Measurements from ENCODE around the gene NCOA1. TPM values are rescaled to one million over a fixed set of nuclear protein-coding genes. Genes with fewer than 3 reads are reported as not detected.

NCOA1 gene
- total and polyA plus RNA-seq, 3 donors from 2014 or later, result 52.3 to 124 (median 109) TPM

GRCh38 chr2:24473626-24474025 lies 17.4 kb upstream of the NCOA1 start:
- Histone ChIP-seq H3K4me3 (no peak overlapping the region), H3K27ac (no peak overlapping the region), H3K27me3 (no peaks in the 10 kb centered on the region), H3K9me3 (no peaks in the 10 kb centered on the region), H3K4me1 (no peaks in the 10 kb centered on the region), H3K36me3 (ENCODE audit: low read depth, missing control alignments) (no peaks in the 10 kb centered on the region)
- no peak for DNase-seq
- intact Hi-C loops (cut with DNase I; ENCODE audit: low total_unique reads), result no loop called here
- TF ChIP-seq POLR2A (IDR thresholded peaks at IDR 0.05), result no peak
- TF ChIP-seq, protein P1, sequence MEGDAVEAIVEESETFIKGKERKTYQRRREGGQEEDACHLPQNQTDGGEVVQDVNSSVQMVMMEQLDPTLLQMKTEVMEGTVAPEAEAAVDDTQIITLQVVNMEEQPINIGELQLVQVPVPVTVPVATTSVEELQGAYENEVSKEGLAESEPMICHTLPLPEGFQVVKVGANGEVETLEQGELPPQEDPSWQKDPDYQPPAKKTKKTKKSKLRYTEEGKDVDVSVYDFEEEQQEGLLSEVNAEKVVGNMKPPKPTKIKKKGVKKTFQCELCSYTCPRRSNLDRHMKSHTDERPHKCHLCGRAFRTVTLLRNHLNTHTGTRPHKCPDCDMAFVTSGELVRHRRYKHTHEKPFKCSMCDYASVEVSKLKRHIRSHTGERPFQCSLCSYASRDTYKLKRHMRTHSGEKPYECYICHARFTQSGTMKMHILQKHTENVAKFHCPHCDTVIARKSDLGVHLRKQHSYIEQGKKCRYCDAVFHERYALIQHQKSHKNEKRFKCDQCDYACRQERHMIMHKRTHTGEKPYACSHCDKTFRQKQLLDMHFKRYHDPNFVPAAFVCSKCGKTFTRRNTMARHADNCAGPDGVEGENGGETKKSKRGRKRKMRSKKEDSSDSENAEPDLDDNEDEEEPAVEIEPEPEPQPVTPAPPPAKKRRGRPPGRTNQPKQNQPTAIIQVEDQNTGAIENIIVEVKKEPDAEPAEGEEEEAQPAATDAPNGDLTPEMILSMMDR (IDR thresholded peaks at IDR 0.05), result no peak

DNA sequence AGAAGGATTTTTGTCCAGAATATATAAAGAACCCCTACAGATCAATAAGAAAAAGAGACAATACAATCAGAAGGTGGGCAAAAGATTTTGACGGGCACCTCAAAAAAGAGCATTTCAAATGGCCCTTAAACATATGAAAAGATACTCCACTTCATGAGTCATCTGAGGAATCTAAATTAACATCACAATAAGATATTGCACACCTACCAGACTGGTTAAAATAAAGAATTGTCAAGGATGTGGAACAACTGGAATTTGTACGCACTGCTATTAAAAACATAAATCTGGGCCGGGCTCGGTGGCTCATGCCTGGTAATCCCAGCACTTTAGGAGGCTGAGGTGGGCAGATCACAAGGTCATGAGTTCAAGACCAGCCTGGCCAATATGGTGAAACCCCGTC lies 17.0 kb upstream of the NCOA1 start:
- no peak overlapping the region for H3K27ac ChIP-seq
- intact Hi-C loops (cut with DNase I; ENCODE audit: low total_unique reads), result no loop called here
- TF ChIP-seq, protein P1 (IDR thresholded peaks at IDR 0.05), result no peak
- no peak for TF ChIP-seq POLR2A (IDR thresholded peaks at IDR 0.05)
- no peaks in the 10 kb centered on the region for H3K27me3 ChIP-seq
- H3K9me3 ChIP-seq, result no peaks in the 10 kb centered on the region
- no peak overlapping the region for H3K4me3 ChIP-seq
- no peaks in the 10 kb centered on the region for H3K36me3 ChIP-seq (ENCODE audit: low read depth, missing control alignments)
- 91 to 92% methylated on average over 5 of the region's 5 CpGs for WGBS, 2 donors
- no peak for DNase-seq
- H3K4me1 ChIP-seq, result no peaks in the 10 kb centered on the region

DNA sequence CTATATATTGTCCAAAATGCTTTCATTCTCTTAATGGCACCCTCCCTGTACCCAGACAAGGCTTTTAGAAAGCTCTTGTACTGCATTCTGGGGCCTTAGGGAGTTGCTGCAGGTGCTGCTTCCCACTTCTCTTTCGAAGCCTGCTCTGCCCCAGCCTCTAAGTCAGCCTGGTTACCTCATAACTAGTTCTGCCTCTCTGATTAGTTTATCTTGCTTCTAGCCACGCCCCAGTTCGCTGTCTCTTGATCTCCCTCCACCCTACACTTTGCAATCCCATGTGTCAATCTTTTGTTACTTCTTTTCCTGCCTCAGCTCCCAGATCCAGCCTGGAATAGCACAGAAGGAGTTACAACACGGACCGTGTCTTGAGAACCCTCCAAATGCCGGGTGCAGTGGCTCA lies 13.8 kb upstream of the NCOA1 start:
- no peaks in the 10 kb centered on the region for H3K4me1 ChIP-seq
- H3K4me3 ChIP-seq, result no peak overlapping the region
- intact Hi-C loops (cut with DNase I; ENCODE audit: low total_unique reads), result no loop called here
- H3K27me3 ChIP-seq, result no peaks in the 10 kb centered on the region
- H3K27ac ChIP-seq, result no peak overlapping the region
- H3K9me3 ChIP-seq, result no peaks in the 10 kb centered on the region
- no peaks in the 10 kb centered on the region for H3K36me3 ChIP-seq (ENCODE audit: low read depth, missing control alignments)
- WGBS, 2 donors, result 81 to 83% methylated on average over 6 of the region's 6 CpGs
- DNase-seq, result no peak
- TF ChIP-seq, protein P1 (IDR thresholded peaks at IDR 0.05), result no peak
- TF ChIP-seq POLR2A (IDR thresholded peaks at IDR 0.05), result no peak

DNA sequence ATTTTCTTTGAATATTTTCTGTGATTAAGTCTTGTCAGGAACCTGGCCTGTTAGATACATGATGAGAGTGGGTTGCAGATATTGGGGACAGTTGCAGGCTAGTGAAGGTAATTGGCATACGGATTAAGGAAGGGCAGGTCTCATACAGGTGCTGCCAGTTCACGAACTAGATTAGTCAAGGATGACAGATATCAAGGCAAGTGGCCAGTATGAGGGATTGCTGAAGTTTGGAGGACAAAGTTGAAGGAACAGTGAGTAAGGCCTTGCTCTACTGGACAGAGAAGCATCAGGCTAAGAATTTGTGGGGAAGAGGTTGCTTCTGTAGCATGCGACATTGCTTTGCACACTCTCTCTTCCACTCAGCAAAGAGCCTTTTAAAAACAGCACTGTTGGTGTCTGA lies 12.8 kb upstream of the NCOA1 start:
- no peaks in the 10 kb centered on the region for H3K27me3 ChIP-seq
- DNase-seq, result no peak
- no peaks in the 10 kb centered on the region for H3K9me3 ChIP-seq
- no peak overlapping the region for H3K27ac ChIP-seq
- 90 to 92% methylated on average over 3 of the region's 3 CpGs for WGBS, 2 donors
- intact Hi-C loops (cut with DNase I; ENCODE audit: low total_unique reads), result no loop called here
- no peaks in the 10 kb centered on the region for H3K4me1 ChIP-seq
- no peak for TF ChIP-seq POLR2A (IDR thresholded peaks at IDR 0.05)
- TF ChIP-seq, protein P1 (IDR thresholded peaks at IDR 0.05), result no peak
- no peaks in the 10 kb centered on the region for H3K36me3 ChIP-seq (ENCODE audit: low read depth, missing control alignments)
- no peak overlapping the region for H3K4me3 ChIP-seq

DNA sequence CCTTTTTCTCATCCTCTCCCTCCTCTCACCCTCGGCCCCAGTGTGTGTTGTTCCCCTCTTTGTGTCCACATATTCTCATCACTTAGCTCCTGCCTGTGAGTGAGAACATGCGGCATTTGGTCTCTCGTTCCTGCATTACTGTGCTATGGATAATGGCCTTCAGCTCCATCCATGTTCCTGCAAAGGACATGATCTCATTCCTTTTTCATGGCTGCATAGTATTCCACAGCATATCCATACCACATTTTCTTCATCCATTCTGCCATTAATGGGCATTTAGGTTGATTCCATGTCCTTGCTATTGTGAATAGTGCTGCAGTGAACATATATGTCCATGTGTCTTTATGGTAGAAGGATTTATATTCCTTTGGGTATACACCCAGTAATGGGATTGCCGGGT lies 10.8 kb upstream of the NCOA1 start:
- H3K4me3 ChIP-seq, result no peak overlapping the region

More for the DNA sequence above, 10.8 kb upstream of the NCOA1 start:
- Histone ChIP-seq H3K36me3 (ENCODE audit: low read depth, missing control alignments) (no peaks in the 10 kb centered on the region), H3K4me1 (no peaks in the 10 kb centered on the region), H3K27me3 (no peaks in the 10 kb centered on the region), H3K27ac (no peak overlapping the region), H3K9me3 (no peaks in the 10 kb centered on the region)
- WGBS, 2 donors, result 78 to 90% methylated on average over 4 of the region's 4 CpGs
- intact Hi-C loops (cut with DNase I; ENCODE audit: low total_unique reads), result no loop called here
- TF ChIP-seq, protein P1 (IDR thresholded peaks at IDR 0.05), result no peak
- no peak for TF ChIP-seq POLR2A (IDR thresholded peaks at IDR 0.05)
- no peak for DNase-seq

Data from testis (tissue), 3 donors.